HepG2 (cell line): ENCODE measurements around the gene MEGF11. TPM values are rescaled to one million over a fixed set of nuclear protein-coding genes. Genes with fewer than 3 reads are reported as not detected.

ENCODE experiments used
- ATAC-seq: fragments of 200-7000 bp; cut with Tn5 transposase; 3 replicates; pipeline ENCODE4 v1.9.1; 2020; ENCODE audit warnings: mild to moderate bottlenecking, moderate library complexity
- BruUV-seq: library from RNA; stranded (reverse); fragments of 400-500 nt; replicated peaks from 2 replicates; lab custom pipeline; 2021; lab: Mats Ljungman, UMichigan
- CTCF ChIA-PET: fragments of 300-600 bp; formaldehyde crosslinking; extraction: SDS; loops from one replicate; lab custom pipeline; 2021; ENCODE audit warnings: low total read pairs, inconsistent platforms, low intra/inter-chr PET ratio; lab: Yijun Ruan, JAX
- POLR2A ChIA-PET: fragments of 350-600 bp; sonication (Branson Sonifier 250); formaldehyde crosslinking; loops from one replicate; lab custom pipeline; 2020; ENCODE audit warnings: antibody characterized with exemption, inconsistent platforms; lab: Yijun Ruan, JAX
- DNase-seq: peaks from one replicate; pipeline ENCODE4 v3.0.0-alpha.2; 2015; ENCODE audit warnings: low spot score
- FAIRE-seq: peaks from 3 replicates; lab custom pipeline; 2011; peaks lifted over from hg19 to GRCh38; lab: Jason Lieb, UNC
- H2AFZ ChIP-seq: one replicate; pipeline ENCODE4 v1.6.1; 2011; ENCODE audit warnings: low read length, inconsistent platforms
- H3K27ac ChIP-seq: fragments of 300-600 bp; 3 replicates; pipeline ENCODE4 v1.8.0; 2011; ENCODE audit warnings: mixed run types, mild to moderate bottlenecking, mixed read lengths, low read length, inconsistent platforms; ENCODE audit not compliant: insufficient read depth; ENCODE audit errors: extremely low read length
- H3K27me3 ChIP-seq, 2 experiments: fragments of 200-600 bp in 1 of 2; 2 replicates in 1 of 2; 3 replicates in 1 of 2; pipeline versions ENCODE4 v1.6.0 to v1.8.0; 2011; ENCODE audit warnings: low read length in 2 of 2, mild to moderate bottlenecking in 2 of 2, moderate library complexity in 2 of 2, inconsistent platforms in 1 of 2; ENCODE audit not compliant: insufficient read depth in 2 of 2, control insufficient read depth in 1 of 2
- H3K36me3 ChIP-seq, 2 experiments: fragments of 200-600 bp in 1 of 2; replicated peaks in 1 of 2; 2 replicates in 1 of 2; 3 replicates in 1 of 2; pipeline versions ENCODE4 v1.5.1 to v1.8.0; 2011; ENCODE audit warnings: low read length in 2 of 2, inconsistent platforms in 1 of 2; ENCODE audit not compliant: insufficient read depth in 2 of 2, control insufficient read depth in 1 of 2
- H3K4me1 ChIP-seq: 2 replicates; pipeline ENCODE4 v1.5.1; 2012; ENCODE audit warnings: low read length, inconsistent platforms; ENCODE audit not compliant: insufficient read depth
- H3K4me2 ChIP-seq: 2 replicates; pipeline ENCODE4 v1.6.0; 2011; ENCODE audit warnings: low read depth, low read length, inconsistent platforms
- H3K4me3 ChIP-seq, 3 experiments: fragments of 200-600 bp in 1 of 3; sonication (generic), shearing (Covaris generic) in 1 of 3; replicated peaks in 1 of 3; 2 replicates each; pipeline ENCODE4 v1.5.1; 2011 to 2016; ENCODE audit warnings: low read length in 3 of 3, inconsistent platforms in 2 of 3, low read depth in 2 of 3, mild to moderate bottlenecking in 2 of 3, control low read depth in 1 of 3, mixed read lengths in 1 of 3; ENCODE audit not compliant: insufficient read depth in 1 of 3
- H3K79me2 ChIP-seq: one replicate; pipeline ENCODE4 v1.6.1; 2011; ENCODE audit warnings: low read length, inconsistent platforms; ENCODE audit not compliant: insufficient read depth
- H3K9ac ChIP-seq: 2 replicates; pipeline ENCODE4 v1.6.0; 2011; ENCODE audit warnings: mild to moderate bottlenecking, low read depth, low read length, inconsistent platforms; ENCODE audit not compliant: insufficient read depth
- H3K9me3 ChIP-seq: 2 replicates; pipeline ENCODE4 v1.5.1; 2012; ENCODE audit warnings: mild to moderate bottlenecking, low read length
- H4K20me1 ChIP-seq: 2 replicates; pipeline ENCODE4 v1.6.0; 2011; ENCODE audit warnings: inconsistent platforms, mild to moderate bottlenecking, low read length, moderate library complexity; ENCODE audit not compliant: insufficient read depth
- CENPX ChIP-seq: sonication (generic); formaldehyde crosslinking; IDR thresholded peaks from 2 replicates; pipeline ENCODE4 v1.9.0; 2021; ENCODE audit warnings: mild to moderate bottlenecking, missing genetic modification reagents, moderate library complexity
- IKZF1 ChIP-seq: fragments of 450-650 bp; IDR thresholded peaks from 2 replicates; pipeline ENCODE4 v1.7.1; 2016
- LBX2 ChIP-seq: sonication (generic); formaldehyde crosslinking; IDR thresholded peaks from 2 replicates; pipeline ENCODE4 v1.5.0; 2020; ENCODE audit warnings: missing genetic modification reagents, mild to moderate bottlenecking, borderline replicate concordance
- NRL ChIP-seq: sonication (generic); formaldehyde crosslinking; IDR thresholded peaks from 2 replicates; pipeline ENCODE4 v1.5.0; 2020; ENCODE audit warnings: missing genetic modification reagents, mild to moderate bottlenecking, moderate library complexity, borderline replicate concordance
- POLR2AphosphoS2 ChIP-seq: IDR thresholded peaks from 2 replicates; pipeline ENCODE4 v1.6.1; 2011; ENCODE audit warnings: low read depth, low read length, improper control_type of control experiment
- RFXAP ChIP-seq: sonication (generic); formaldehyde crosslinking; IDR thresholded peaks from 2 replicates; pipeline ENCODE4 v1.4.0; 2020; ENCODE audit warnings: missing genetic modification reagents, borderline replicate concordance
- TAF15 ChIP-seq: fragments of 200-400 bp; formaldehyde crosslinking; IDR thresholded peaks from one replicate; pipeline ENCODE4 v1.6.1; 2018; ENCODE audit warnings: mild to moderate bottlenecking, low read depth, low read length; ENCODE audit not compliant: poor library complexity, severe bottlenecking
- TBL1XR1 ChIP-seq: fragments of 150-350 bp; IDR thresholded peaks from 2 replicates; pipeline ENCODE4 v1.6.1; 2014; ENCODE audit warnings: borderline replicate concordance, low read length; ENCODE audit not compliant: partially characterized antibody
- TEAD3 ChIP-seq: optimal IDR thresholded peaks from 2 replicates; pipeline ENCODE3; 2016; ENCODE audit warnings: borderline replicate concordance
- YEATS4 ChIP-seq: sonication (generic); formaldehyde crosslinking; IDR thresholded peaks from 2 replicates; pipeline ENCODE4 v1.4.0; 2020; ENCODE audit warnings: missing genetic modification reagents, borderline replicate concordance
- ZBTB20 ChIP-seq: sonication (generic); formaldehyde crosslinking; IDR thresholded peaks from 2 replicates; pipeline ENCODE4 v1.8.1; 2023; ENCODE audit warnings: missing genetic modification reagents, low read depth, mild to moderate bottlenecking, borderline replicate concordance
- WGBS: methylation state at CpG from one replicate; pipeline ENCODE4 v1.1.6; 2017; ENCODE audit warnings: low lambda C conversion rate; 5-methylcytosine and 5-hydroxymethylcytosine counted together
- in situ Hi-C: cut with HindIII; loops from 2 replicates; pipeline ENCODE4 v1.10.0; 2017; ENCODE audit warnings: low pct_unique_long_range_greater_than_20kb; ENCODE audit not compliant: extremely low pct_ligation_motif_present
- intact Hi-C: fragments of 100-400 bp; cut with micrococcal nuclease; formaldehyde crosslinking; loops from one replicate; pipeline ENCODE4 v1.10.0; 2022; ENCODE audit not compliant: unreplicated experiment
- polyA plus RNA-seq, 8 experiments: library from polyadenylated mRNA; depleted of rRNA in 3 of 8; stranded (reverse) in 7 of 8; unstranded in 1 of 8; fragments of >200 nt; fragmentation: Illumina TruSeq in 4 of 8; extraction: Trizol in 4 of 8; gene quantifications; 2 replicates each; pipeline versions ENCODE4 v1.2.1 to v1.2.3, GENCODE V29; 2011 to 2016; ENCODE audit warnings: low read depth in 4 of 8, missing spikeins in 1 of 8, mixed read lengths in 1 of 8; ENCODE audit not compliant: insufficient read depth in 1 of 8
- total RNA-seq, 5 experiments: library from RNA; depleted of rRNA; stranded (reverse); fragments of >200 nt; fragmentation: Illumina TruSeq; extraction: Trizol; gene quantifications; 2 replicates each; pipeline ENCODE4 v1.2.3, GENCODE V29; 2016; ENCODE audit warnings: low read depth in 1 of 5
- TF ChIP-seq, protein P1 (sequence below): sonication (generic); formaldehyde crosslinking; IDR thresholded peaks from 2 replicates; pipeline ENCODE4 v1.8.0; 2022; ENCODE audit warnings: mild to moderate bottlenecking, missing genetic modification reagents, borderline replicate concordance
- TF ChIP-seq, protein P2 (sequence below): sonication (generic); formaldehyde crosslinking; IDR thresholded peaks from 2 replicates; pipeline ENCODE4 v1.5.0; 2020; ENCODE audit warnings: missing genetic modification reagents

Gene MEGF11
- total and polyA plus RNA-seq, 2 of the 13 experiments (the other 11 are each of a cell fraction or from before 2014, with no cell fraction given), result not detected

- ChIA-PET CTCF (no interaction called here), POLR2A (no interaction called here)
- in situ Hi-C loops (no loop called here), intact Hi-C loops (no loop called here)
- no peaks in the 10 kb centered on the region for H4K20me1 ChIP-seq
- peaks cover 17% of the 10 kb centered on the region for H3K4me1 ChIP-seq
- ATAC-seq (no peak), FAIRE-seq (no peak), DNase-seq (no peak)
- H2AFZ ChIP-seq, result no peak overlapping the region
- peaks cover 4 to 21% of the 10 kb centered on the region in 2 experiments; a peak in 3 of 5 replicates for H3K27me3 ChIP-seq
- H3K9ac ChIP-seq, result no peak overlapping the region
- H3K79me2 ChIP-seq, result no peaks in the 10 kb centered on the region
- no peak overlapping the region for H3K4me3 ChIP-seq
- TF ChIP-seq CENPX (CRISPR knock-in tag) (no peak), RFXAP (no peak), IKZF1 (no peak), POLR2AphosphoS2 (no peak), TAF15 (no peak), ZBTB20 (CRISPR knock-in tag) (no peak), TEAD3 (CRISPR knock-in tag) (no peak), YEATS4 (CRISPR knock-in tag) (no peak), NRL (CRISPR knock-in tag) (no peak), TBL1XR1 (no peak), LBX2 (CRISPR knock-in tag) (no peak)
- TF ChIP-seq, protein P1, sequence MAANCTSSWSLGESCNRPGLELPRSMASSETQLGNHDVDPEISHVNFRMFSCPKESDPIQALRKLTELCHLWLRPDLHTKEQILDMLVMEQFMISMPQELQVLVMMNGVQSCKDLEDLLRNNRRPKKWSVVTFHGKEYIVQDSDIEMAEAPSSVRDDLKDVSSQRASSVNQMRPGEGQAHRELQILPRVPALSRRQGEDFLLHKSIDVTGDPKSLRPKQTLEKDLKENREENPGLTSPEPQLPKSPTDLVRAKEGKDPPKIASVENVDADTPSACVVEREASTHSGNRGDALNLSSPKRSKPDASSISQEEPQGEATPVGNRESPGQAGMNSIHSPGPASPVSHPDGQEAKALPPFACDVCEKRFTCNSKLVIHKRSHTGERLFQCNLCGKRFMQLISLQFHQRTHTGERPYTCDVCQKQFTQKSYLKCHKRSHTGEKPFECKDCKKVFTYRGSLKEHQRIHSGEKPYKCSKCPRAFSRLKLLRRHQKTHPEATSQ, result no peak
- TF ChIP-seq, protein P2, sequence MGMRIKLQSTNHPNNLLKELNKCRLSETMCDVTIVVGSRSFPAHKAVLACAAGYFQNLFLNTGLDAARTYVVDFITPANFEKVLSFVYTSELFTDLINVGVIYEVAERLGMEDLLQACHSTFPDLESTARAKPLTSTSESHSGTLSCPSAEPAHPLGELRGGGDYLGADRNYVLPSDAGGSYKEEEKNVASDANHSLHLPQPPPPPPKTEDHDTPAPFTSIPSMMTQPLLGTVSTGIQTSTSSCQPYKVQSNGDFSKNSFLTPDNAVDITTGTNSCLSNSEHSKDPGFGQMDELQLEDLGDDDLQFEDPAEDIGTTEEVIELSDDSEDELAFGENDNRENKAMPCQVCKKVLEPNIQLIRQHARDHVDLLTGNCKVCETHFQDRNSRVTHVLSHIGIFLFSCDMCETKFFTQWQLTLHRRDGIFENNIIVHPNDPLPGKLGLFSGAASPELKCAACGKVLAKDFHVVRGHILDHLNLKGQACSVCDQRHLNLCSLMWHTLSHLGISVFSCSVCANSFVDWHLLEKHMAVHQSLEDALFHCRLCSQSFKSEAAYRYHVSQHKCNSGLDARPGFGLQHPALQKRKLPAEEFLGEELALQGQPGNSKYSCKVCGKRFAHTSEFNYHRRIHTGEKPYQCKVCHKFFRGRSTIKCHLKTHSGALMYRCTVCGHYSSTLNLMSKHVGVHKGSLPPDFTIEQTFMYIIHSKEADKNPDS (CRISPR knock-in tag), result no peak
- no peak overlapping the region for H3K27ac ChIP-seq
- H3K36me3 ChIP-seq, result no peaks in the 10 kb centered on the region
- WGBS, result 49% methylated on average over 3 of the region's 6 CpGs
- H3K4me2 ChIP-seq, result no peak overlapping the region
- no TSS peak for BruUV-seq
- H3K9me3 ChIP-seq, result no peaks in the 10 kb centered on the region
These were observed 121.7 kb downstream of the MEGF11 start for GRCh38 chr15:66131831-66132230.
